ENCODE data around the gene RNF223. TPM values are rescaled to one million over a fixed set of nuclear protein-coding genes. Genes with fewer than 3 reads are reported as not detected.
"Not testable (repeated sequence)": the region's sequence is repeated elsewhere in the genome, so short reads cannot be mapped to it uniquely, and the experiment has no call there.

RNF223 gene
- total RNA-seq, 1 donor from 2014 or later, result not detected

- TF ChIP-seq CTCF (IDR thresholded peaks at IDR 0.05), result no peak
- Mint-ChIP-seq H3K27me3 (ENCODE audit: unreplicated experiment) (no peaks in the 10 kb centered on the region), H3K4me1 (ENCODE audit: unreplicated experiment) (peaks cover 9% of the 10 kb centered on the region), H3K9me3 (ENCODE audit: unreplicated experiment) (no peaks in the 10 kb centered on the region), H3K36me3 (ENCODE audit: unreplicated experiment) (peaks cover 6% of the 10 kb centered on the region), H3K27ac (ENCODE audit: unreplicated experiment) (no peak overlapping the region), H3K4me3 (ENCODE audit: unreplicated experiment) (no peak overlapping the region)
- DNase-seq (ENCODE audit: extremely low spot score, unreplicated experiment), result no peak
Observed at GRCh38 chr1:1034439-1034781, 39.7 kb downstream of the RNF223 start.

DNA sequence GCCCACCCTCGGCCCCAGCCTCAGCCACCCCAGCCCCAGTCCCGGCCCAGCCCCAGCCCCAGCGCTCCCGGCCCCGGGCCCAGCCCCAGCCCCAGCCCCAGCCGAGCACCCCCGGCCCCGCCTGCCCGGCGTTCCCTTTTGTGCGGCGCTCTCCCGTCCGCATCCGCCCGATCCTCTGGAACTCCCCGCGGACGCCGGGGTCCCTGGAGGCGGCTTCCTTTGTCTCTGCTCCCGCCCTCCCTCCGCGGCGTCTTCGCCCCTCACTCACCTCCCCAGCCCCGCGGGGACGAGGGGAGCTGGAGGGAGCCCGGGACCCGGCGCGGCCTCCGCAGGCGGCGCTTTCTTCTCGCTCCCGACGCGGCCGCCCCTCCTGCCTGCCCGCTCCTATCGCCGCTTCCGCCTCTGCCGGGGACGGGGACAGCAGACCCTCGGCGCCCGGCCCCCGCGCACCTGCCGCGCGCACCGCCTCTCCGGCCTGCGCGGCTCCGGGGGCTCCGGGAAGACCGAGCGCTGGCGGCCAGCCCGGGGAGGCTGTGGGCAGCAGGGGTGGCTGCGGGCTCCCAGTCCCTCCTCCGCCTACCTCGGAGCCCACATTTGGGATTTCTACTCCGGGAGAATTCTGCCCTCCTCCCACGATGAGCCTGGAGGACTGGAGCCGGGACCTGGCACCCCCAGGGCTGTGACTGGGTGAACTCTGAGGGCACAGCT, 40.2 kb downstream of the RNF223 start:
- no peak for TF ChIP-seq CTCF (IDR thresholded peaks at IDR 0.05)
- H3K27ac Mint-ChIP-seq (ENCODE audit: unreplicated experiment), result no peak overlapping the region
- H3K36me3 Mint-ChIP-seq (ENCODE audit: unreplicated experiment), result peaks cover 6% of the 10 kb centered on the region
- peaks cover 9% of the 10 kb centered on the region for H3K4me1 Mint-ChIP-seq (ENCODE audit: unreplicated experiment)
- no peaks in the 10 kb centered on the region for H3K9me3 Mint-ChIP-seq (ENCODE audit: unreplicated experiment)
- DNase-seq (ENCODE audit: extremely low spot score, unreplicated experiment), result no peak
- H3K4me3 Mint-ChIP-seq (ENCODE audit: unreplicated experiment), result no peak overlapping the region
- H3K27me3 Mint-ChIP-seq (ENCODE audit: unreplicated experiment), result no peaks in the 10 kb centered on the region

DNA sequence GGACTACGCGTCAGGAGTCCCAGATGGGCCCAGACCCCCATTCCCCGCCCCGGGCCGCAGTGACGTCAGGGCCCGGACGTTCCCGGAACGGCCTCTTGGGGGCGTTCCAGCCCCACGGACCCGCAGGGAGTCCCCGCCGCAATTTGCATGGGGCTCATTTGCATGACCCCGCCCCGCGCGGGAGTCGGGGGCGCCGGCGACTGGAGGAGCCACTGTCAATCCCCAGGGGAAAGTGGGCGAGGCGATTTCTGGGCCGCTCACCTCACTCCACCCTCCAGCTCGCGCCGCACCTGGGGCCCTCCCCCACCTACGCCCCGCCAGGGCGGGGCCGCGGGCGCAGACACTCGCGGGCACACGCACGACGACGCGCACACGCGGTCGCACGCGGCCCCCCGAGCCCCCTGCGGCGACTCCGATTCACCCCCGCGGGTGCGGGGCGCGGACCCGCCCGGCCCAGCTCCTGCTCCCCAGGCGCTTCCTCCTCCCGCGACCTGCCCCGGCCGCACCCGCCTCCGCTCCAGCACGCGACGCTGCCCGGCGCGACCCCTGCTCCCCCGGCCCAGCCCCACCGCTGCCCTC, 41.0 kb downstream of the RNF223 start:
- Mint-ChIP-seq H3K27me3 (ENCODE audit: unreplicated experiment) (no peaks in the 10 kb centered on the region), H3K9me3 (ENCODE audit: unreplicated experiment) (no peaks in the 10 kb centered on the region), H3K36me3 (ENCODE audit: unreplicated experiment) (peaks cover 6% of the 10 kb centered on the region), H3K4me3 (ENCODE audit: unreplicated experiment) (peak overlapping the region; percentile 48), H3K4me1 (ENCODE audit: unreplicated experiment) (peaks cover 9% of the 10 kb centered on the region), H3K27ac (ENCODE audit: unreplicated experiment) (no peak overlapping the region)
- peak; percentile 92 for DNase-seq (ENCODE audit: extremely low spot score, unreplicated experiment)
- peak; percentile 86 for TF ChIP-seq CTCF (IDR thresholded peaks at IDR 0.05)

GRCh38 chr1:1032424-1032823, 41.7 kb downstream of the RNF223 start:
- H3K27ac Mint-ChIP-seq (ENCODE audit: unreplicated experiment), result no peak overlapping the region
- DNase-seq (ENCODE audit: extremely low spot score, unreplicated experiment), result no peak
- peaks cover 11% of the 10 kb centered on the region for H3K4me1 Mint-ChIP-seq (ENCODE audit: unreplicated experiment)
- TF ChIP-seq CTCF (IDR thresholded peaks at IDR 0.05), result no peak
- H3K36me3 Mint-ChIP-seq (ENCODE audit: unreplicated experiment), result peaks cover 6% of the 10 kb centered on the region
- H3K4me3 Mint-ChIP-seq (ENCODE audit: unreplicated experiment), result peak overlapping the region; percentile 66
- H3K27me3 Mint-ChIP-seq (ENCODE audit: unreplicated experiment), result no peaks in the 10 kb centered on the region
- H3K9me3 Mint-ChIP-seq (ENCODE audit: unreplicated experiment), result no peaks in the 10 kb centered on the region

GRCh38 chr1:1031659-1032235, 42.4 kb downstream of the RNF223 start:
- Mint-ChIP-seq H3K27me3 (ENCODE audit: unreplicated experiment) (no peaks in the 10 kb centered on the region), H3K9me3 (ENCODE audit: unreplicated experiment) (no peaks in the 10 kb centered on the region), H3K4me1 (ENCODE audit: unreplicated experiment) (peaks cover 14% of the 10 kb centered on the region), H3K36me3 (ENCODE audit: unreplicated experiment) (peaks cover 6% of the 10 kb centered on the region), H3K27ac (ENCODE audit: unreplicated experiment) (no peak overlapping the region), H3K4me3 (ENCODE audit: unreplicated experiment) (peak overlapping the region; percentile 66)
- TF ChIP-seq CTCF (IDR thresholded peaks at IDR 0.05), result no peak
- no peak for DNase-seq (ENCODE audit: extremely low spot score, unreplicated experiment)

- not testable (repeated sequence) for H3K4me3 Mint-ChIP-seq (ENCODE audit: unreplicated experiment); H3K36me3 Mint-ChIP-seq (ENCODE audit: unreplicated experiment); H3K27me3 Mint-ChIP-seq (ENCODE audit: unreplicated experiment); H3K9me3 Mint-ChIP-seq (ENCODE audit: unreplicated experiment); H3K27ac Mint-ChIP-seq (ENCODE audit: unreplicated experiment); DNase-seq (ENCODE audit: extremely low spot score, unreplicated experiment)
- H3K4me1 Mint-ChIP-seq (ENCODE audit: unreplicated experiment), result peaks cover 18% of the 10 kb centered on the region
Observed at GRCh38 chr1:1030867-1031658, 43.0 kb downstream of the RNF223 start.

All from osteocyte (in vitro differentiated cells).